Neutrophil (primary cell): ENCODE measurements around the gene TCERG1L.

Source experiments
- H3K27ac ChIP-seq: fragments of 200-600 bp; sonication (generic); 2 replicates; pipeline ENCODE4 v1.5.1; 2016; ENCODE audit warnings: mild to moderate bottlenecking, moderate library complexity
- H3K27me3 ChIP-seq: fragments of 200-600 bp; sonication (generic); 2 replicates; pipeline ENCODE4 v1.6.0; 2016; ENCODE audit warnings: mild to moderate bottlenecking
- H3K36me3 ChIP-seq: fragments of 200-600 bp; sonication (generic); 2 replicates; pipeline ENCODE4 v1.5.1; 2017
- H3K4me1 ChIP-seq, 2 experiments: fragments of 200-600 bp in 1 of 2; sonication (generic) in 1 of 2; 1 replicate in 1 of 2; 2 replicates in 1 of 2; pipeline versions ENCODE4 v1.5.1 to v1.6.1; 2013 to 2016; ENCODE audit warnings: low read depth in 1 of 2, low read length in 1 of 2, mild to moderate bottlenecking in 1 of 2, moderate library complexity in 1 of 2; ENCODE audit not compliant: control insufficient read depth in 1 of 2, insufficient read depth in 1 of 2
- H3K4me3 ChIP-seq, 2 experiments: fragments of 200-600 bp in 1 of 2; sonication (generic) in 1 of 2; 1 replicate in 1 of 2; 2 replicates in 1 of 2; pipeline ENCODE4 v1.5.1; 2013 to 2016; ENCODE audit warnings: low read depth in 1 of 2, low read length in 1 of 2, mild to moderate bottlenecking in 1 of 2, moderate library complexity in 1 of 2
- H3K9me3 ChIP-seq: fragments of 200-600 bp; sonication (generic); 2 replicates; pipeline ENCODE4 v1.5.1; 2016
- CTCF ChIP-seq: fragments of 200-600 bp; sonication (generic); IDR thresholded peaks from 2 replicates; pipeline ENCODE4 v1.5.1; 2016; ENCODE audit warnings: antibody characterized with exemption

The TCERG1L gene

GRCh38 chr10:131162866-131163843, 148.4 kb downstream of the TCERG1L start:
- H3K36me3 ChIP-seq = no peaks in the 10 kb centered on the region
- TF ChIP-seq CTCF = no peak
- H3K4me1 ChIP-seq = no peaks in the 10 kb centered on the region
- no peaks in the 10 kb centered on the region for H3K9me3 ChIP-seq
- no peak overlapping the region for H3K4me3 ChIP-seq
- no peak overlapping the region for H3K27ac ChIP-seq
- no peaks in the 10 kb centered on the region for H3K27me3 ChIP-seq

- no peaks in the 10 kb centered on the region for H3K27me3 ChIP-seq
- no peak overlapping the region for H3K27ac ChIP-seq
- TF ChIP-seq CTCF = no peak
- H3K4me1 ChIP-seq = no peaks in the 10 kb centered on the region
- no peak overlapping the region for H3K4me3 ChIP-seq
- H3K36me3 ChIP-seq = no peaks in the 10 kb centered on the region
- H3K9me3 ChIP-seq = no peaks in the 10 kb centered on the region
Observed at GRCh38 chr10:131162211-131162610, 149.3 kb downstream of the TCERG1L start.

GRCh38 chr10:131161087-131161486, 150.4 kb downstream of the TCERG1L start:
- no peaks in the 10 kb centered on the region for H3K9me3 ChIP-seq
- H3K27ac ChIP-seq = no peak overlapping the region
- no peaks in the 10 kb centered on the region for H3K4me1 ChIP-seq
- no peaks in the 10 kb centered on the region for H3K27me3 ChIP-seq
- no peak overlapping the region for H3K4me3 ChIP-seq
- H3K36me3 ChIP-seq = no peaks in the 10 kb centered on the region
- TF ChIP-seq CTCF = no peak

- Histone ChIP-seq H3K4me1 (no peaks in the 10 kb centered on the region), H3K9me3 (no peaks in the 10 kb centered on the region), H3K27ac (no peak overlapping the region), H3K36me3 (no peaks in the 10 kb centered on the region), H3K4me3 (no peak overlapping the region), H3K27me3 (no peaks in the 10 kb centered on the region)
- TF ChIP-seq CTCF = no peak
Observed at GRCh38 chr10:131160219-131160875, 151.2 kb downstream of the TCERG1L start.

GRCh38 chr10:131159771-131160170, 151.8 kb downstream of the TCERG1L start:
- no peak for TF ChIP-seq CTCF
- H3K9me3 ChIP-seq = no peaks in the 10 kb centered on the region
- H3K27ac ChIP-seq = no peak overlapping the region
- H3K4me3 ChIP-seq = no peak overlapping the region
- H3K27me3 ChIP-seq = no peaks in the 10 kb centered on the region
- H3K36me3 ChIP-seq = no peaks in the 10 kb centered on the region
- no peaks in the 10 kb centered on the region for H3K4me1 ChIP-seq
